Cardiac muscle cell (in vitro differentiated cells and primary cell): Measurements from ENCODE around the gene TRMT44. TPM values are rescaled to one million over a fixed set of nuclear protein-coding genes. Genes with fewer than 3 reads are reported as not detected.
A peak's percentile ranks its signal among the peaks of the same experiment; 100 is the strongest.

Experiments used
- DNase-seq, 2 donors: peaks; one replicate each; pipeline versions ENCODE4 v3.0.0 to v3.0.0-alpha.2; 2010 to 2017; ENCODE audit warnings: low read depth in 1 of 2, low spot score in 1 of 2
- H3K27ac ChIP-seq: fragments of 200-600 bp; sonication (generic); 2 replicates; pipeline ENCODE4 v1.5.1; 2016
- H3K27me3 ChIP-seq: fragments of 200-600 bp; sonication (generic); 2 replicates; pipeline ENCODE4 v1.6.0; 2016; ENCODE audit warnings: control low read depth
- H3K36me3 ChIP-seq: fragments of 200-600 bp; sonication (generic); 2 replicates; pipeline ENCODE4 v1.5.1; 2016; ENCODE audit warnings: control low read depth
- H3K4me1 ChIP-seq: fragments of 200-600 bp; sonication (generic); 2 replicates; pipeline ENCODE4 v1.8.1; 2017; ENCODE audit warnings: low read depth, mild to moderate bottlenecking, mixed run types
- H3K4me3 ChIP-seq: fragments of 200-600 bp; sonication (generic); 2 replicates; pipeline ENCODE4 v1.5.1; 2016; ENCODE audit warnings: mild to moderate bottlenecking
- H3K9me3 ChIP-seq: fragments of 200-600 bp; sonication (generic); 2 replicates; pipeline ENCODE4 v1.5.1; 2017; ENCODE audit warnings: low read depth, mild to moderate bottlenecking, control low read depth
- polyA plus RNA-seq: library from polyadenylated mRNA; unstranded; fragments of >200 nt; fragmentation: Nextera tagmentation; extraction: Ambion mirVana; gene quantifications from 2 replicates; pipeline ENCODE4 v1.2.1, GENCODE V29; 2016
- total RNA-seq: library from RNA; depleted of rRNA; stranded (reverse); fragments of >200 nt; gene quantifications from 2 replicates; pipeline ENCODE4 v1.2.3, GENCODE V29; 2016
- TF ChIP-seq, protein P1 (sequence below): IDR thresholded peaks from 2 replicates; pipeline ENCODE4 v1.5.1; 2012; ENCODE audit warnings: low read depth, mild to moderate bottlenecking, low read length

Gene TRMT44
- total and polyA plus RNA-seq, 2 experiments from 2014 or later: 20.6 to 66.9 TPM

DNA sequence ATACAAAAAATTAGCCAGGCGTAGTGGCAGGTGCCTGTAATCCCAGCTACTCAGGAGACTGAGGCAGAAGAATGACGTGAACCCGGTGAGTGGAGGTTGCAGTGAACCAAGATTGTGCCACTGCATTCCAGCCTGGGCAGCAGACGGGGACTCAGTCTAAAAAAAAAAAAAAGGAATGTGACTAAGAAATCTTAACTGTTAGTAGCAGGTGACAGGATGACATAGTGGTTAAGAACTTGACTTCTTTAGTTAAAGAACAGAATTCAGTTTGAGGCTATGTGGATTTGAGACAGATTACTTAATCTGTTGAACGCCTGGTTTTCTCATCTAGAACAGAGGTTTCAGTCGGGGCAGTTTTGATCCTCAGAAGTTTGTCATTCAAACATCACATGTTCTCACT, 3.2 kb downstream of the TRMT44 start:
- no peaks in the 10 kb centered on the region for H3K27me3 ChIP-seq
- peaks cover 21% of the 10 kb centered on the region for H3K4me1 ChIP-seq
- TF ChIP-seq, protein P1, sequence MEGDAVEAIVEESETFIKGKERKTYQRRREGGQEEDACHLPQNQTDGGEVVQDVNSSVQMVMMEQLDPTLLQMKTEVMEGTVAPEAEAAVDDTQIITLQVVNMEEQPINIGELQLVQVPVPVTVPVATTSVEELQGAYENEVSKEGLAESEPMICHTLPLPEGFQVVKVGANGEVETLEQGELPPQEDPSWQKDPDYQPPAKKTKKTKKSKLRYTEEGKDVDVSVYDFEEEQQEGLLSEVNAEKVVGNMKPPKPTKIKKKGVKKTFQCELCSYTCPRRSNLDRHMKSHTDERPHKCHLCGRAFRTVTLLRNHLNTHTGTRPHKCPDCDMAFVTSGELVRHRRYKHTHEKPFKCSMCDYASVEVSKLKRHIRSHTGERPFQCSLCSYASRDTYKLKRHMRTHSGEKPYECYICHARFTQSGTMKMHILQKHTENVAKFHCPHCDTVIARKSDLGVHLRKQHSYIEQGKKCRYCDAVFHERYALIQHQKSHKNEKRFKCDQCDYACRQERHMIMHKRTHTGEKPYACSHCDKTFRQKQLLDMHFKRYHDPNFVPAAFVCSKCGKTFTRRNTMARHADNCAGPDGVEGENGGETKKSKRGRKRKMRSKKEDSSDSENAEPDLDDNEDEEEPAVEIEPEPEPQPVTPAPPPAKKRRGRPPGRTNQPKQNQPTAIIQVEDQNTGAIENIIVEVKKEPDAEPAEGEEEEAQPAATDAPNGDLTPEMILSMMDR: no peak
- H3K4me3 ChIP-seq: no peak overlapping the region
- H3K9me3 ChIP-seq: no peaks in the 10 kb centered on the region
- peaks cover 8% of the 10 kb centered on the region for H3K36me3 ChIP-seq
- no peak for DNase-seq
- H3K27ac ChIP-seq: peak overlapping the region; percentile 47

DNA sequence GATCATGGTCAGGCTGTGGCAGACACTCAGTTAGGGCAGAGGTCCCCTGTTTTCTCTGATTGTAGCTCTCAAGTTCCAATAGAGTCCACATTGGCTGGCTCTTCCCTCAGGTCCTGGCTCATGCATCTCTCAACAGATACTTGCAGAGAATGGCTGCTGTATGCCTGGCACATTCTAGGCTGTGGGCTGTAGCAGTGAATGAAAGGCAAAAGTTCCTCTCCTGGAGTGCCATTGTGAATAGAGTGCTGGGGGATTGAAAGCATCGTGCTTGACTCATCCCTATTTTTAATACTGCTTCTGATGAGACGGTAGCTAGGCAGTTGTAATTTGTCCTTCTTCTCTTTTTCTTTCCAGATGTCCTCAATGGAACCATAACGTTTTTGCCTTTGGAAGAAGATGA, 5.5 kb downstream of the TRMT44 start:
- TF ChIP-seq, protein P1: no peak
- no peak for DNase-seq
- peaks cover 20% of the 10 kb centered on the region for H3K4me1 ChIP-seq
- H3K27ac ChIP-seq: no peak overlapping the region
- peaks cover 15% of the 10 kb centered on the region for H3K36me3 ChIP-seq
- H3K9me3 ChIP-seq: no peaks in the 10 kb centered on the region
- no peak overlapping the region for H3K4me3 ChIP-seq
- no peaks in the 10 kb centered on the region for H3K27me3 ChIP-seq

DNA sequence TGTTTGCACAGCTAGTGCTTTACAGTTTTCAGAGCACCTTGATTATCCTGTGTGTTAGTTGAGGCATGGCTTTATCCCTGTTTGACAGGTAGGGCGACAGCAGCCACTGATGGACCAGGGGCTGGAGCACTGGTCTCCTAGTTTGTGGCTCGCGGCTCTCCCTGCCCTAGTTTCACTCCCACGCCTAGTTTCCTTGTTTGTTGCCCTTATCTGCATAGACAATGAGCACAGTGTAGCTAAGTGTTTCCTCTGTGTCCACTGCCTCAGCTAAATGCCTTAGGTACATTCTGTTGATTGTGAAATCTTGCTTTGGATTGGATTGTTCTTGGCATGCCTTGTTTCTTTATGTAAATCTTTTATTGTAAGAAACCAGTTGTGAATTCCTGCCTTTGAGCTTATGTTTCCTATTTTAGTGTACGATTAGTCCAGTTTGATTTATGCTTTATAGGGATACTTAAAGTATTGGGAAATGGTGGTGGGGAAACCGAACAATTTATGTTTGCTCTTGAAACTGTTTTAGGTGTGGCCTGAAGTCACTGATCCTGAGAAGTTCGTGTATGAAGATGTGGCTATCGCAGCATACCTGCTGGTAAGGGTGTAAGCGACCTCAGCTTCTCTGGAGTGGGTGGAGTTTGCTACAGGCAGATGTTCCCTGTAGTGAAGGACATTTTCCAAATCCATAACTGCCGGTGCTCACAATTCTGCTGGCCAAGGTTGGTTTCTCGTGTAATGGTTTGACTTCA, 11.0 kb downstream of the TRMT44 start:
- no peak overlapping the region for H3K27ac ChIP-seq
- peak in 1 of 2 donors; percentile 93 for DNase-seq
- no peaks in the 10 kb centered on the region for H3K27me3 ChIP-seq
- no peaks in the 10 kb centered on the region for H3K4me1 ChIP-seq
- H3K36me3 ChIP-seq: peaks cover 57% of the 10 kb centered on the region
- TF ChIP-seq, protein P1: no peak
- H3K9me3 ChIP-seq: no peaks in the 10 kb centered on the region
- H3K4me3 ChIP-seq: no peak overlapping the region

DNA sequence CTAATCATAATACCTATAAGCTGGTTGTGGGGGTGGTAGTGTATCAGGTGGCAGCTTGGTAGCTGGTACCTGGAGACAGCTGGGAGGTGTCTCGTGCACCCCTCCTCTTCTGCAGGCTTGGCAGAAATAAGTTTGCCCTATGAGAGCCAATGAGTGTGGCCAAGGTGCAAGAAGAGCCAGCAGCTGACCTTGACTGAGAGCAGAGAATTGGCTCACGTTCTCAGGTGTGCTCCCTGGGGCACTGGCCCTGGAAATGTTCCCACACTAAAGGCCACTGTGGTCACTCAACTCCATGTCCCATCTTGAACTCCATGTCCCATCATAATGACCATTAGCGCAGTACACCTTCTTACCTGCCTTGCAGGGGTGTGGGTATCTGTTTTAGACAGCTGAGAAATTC, 13.4 kb downstream of the TRMT44 start:
- Histone ChIP-seq H3K4me3 (no peak overlapping the region), H3K27ac (no peak overlapping the region), H3K4me1 (no peaks in the 10 kb centered on the region), H3K36me3 (peaks cover 49% of the 10 kb centered on the region), H3K27me3 (no peaks in the 10 kb centered on the region), H3K9me3 (no peaks in the 10 kb centered on the region)
- DNase-seq: no peak
- TF ChIP-seq, protein P1: no peak

DNA sequence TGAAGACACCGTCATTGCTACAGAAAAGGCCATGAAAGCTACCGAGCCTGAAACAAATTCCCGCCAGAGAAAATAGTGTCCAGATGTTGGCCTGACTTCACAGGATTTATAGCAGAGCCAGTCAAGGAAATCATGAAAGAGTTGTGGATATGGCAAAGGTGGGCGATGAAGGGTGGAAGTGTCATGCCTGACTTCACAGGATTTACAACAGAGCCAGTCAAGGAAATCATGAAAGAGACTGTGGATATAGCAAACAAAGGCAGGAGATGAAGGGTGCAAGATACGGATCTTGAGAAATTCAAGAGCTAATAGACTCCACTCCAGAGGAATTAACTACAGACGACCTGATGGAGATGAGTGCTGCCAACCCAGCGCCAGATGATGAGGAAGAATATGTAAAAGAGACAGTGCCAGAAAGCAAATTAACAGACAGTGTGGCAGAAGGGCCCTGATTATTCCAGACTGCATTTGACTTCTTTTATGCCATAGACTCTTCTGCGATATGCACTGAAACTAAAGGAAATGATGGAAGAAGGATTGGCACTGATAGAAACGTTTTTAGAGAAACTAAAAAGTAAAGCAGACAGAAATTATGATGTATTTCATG, 17.2 kb downstream of the TRMT44 start:
- no peak for DNase-seq
- H3K4me3 ChIP-seq: no peak overlapping the region
- H3K9me3 ChIP-seq: no peaks in the 10 kb centered on the region
- H3K36me3 ChIP-seq: peaks cover 38% of the 10 kb centered on the region
- H3K27ac ChIP-seq: no peak overlapping the region
- TF ChIP-seq, protein P1: no peak
- no peaks in the 10 kb centered on the region for H3K27me3 ChIP-seq
- H3K4me1 ChIP-seq: no peaks in the 10 kb centered on the region
